RKO (cell line): ENCODE measurements around the gene PLA2R1.

Source experiments
- DNase-seq: peaks from one replicate; pipeline ENCODE4 v3.0.0-alpha.2; 2016; ENCODE audit warnings: low spot score

PLA2R1 gene

DNA sequence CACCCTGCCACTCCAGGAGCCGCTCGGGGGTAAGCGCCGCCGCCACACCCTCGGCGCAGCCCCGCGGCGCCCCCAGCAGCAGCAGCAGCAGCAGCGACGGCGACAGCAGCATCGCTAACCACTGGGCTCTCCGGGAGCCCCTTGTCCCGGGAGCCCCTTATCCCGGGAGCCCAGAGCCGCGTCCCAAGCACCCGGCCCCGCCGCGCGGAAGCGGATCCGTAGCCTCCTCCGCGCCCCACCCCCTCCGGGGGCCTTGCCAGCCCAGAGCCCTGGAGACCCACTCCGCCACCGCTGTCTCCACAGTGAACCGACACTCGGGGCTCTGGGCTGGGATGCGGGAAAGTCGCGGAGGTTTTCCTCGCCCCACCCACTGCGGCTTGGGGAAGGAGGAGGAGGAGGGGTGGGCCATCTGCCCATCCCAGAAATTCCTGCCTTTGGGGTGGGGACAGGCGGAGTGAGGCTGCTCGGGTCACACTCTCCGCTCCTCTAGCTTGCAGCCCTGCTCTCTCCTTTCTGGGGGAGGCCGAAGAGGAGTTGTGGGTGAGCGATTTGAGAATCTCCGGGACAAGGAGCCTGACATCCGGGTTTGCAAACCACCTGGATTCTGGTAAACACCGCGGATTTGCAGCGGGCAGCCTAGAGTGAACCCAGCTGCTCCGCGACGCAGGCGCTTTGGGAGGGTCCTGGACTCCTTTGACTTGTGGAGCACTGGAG lies at the start of gene PLA2R1:
TSS of gene PLA2R1 (minus strand) at position 324 of the 714 bp plus-strand sequence. CDS start at position 112, 212 bp downstream.
- DNase-seq, result no peak

DNA sequence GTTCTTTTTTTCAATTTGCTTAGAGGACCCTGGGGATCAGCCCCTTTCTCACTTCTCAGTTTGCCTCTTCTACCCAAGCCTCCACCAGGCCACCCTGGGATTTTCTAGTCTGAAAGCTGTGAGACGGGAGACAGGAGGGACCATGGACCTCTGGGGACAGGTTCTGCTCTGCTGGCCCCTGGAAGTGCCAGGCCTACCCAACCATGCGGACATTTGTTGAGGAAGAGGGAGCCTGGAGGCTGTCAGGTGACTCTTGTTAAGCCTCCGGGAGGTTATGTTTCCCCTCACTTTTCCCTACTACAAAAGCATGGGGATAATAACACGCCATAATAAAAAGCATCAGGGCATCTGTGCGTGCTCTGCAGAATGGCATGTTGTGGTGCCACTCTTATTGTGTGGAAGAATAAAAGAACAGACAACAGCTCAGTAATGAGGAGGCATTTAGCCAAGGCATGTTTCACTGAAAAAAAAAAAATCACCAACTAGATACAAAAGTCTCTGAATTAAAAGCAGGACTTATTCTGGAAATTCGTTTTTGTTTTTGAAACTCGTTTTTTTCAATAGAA lies 48.3 kb upstream of the PLA2R1 start:
- no peak for DNase-seq

DNA sequence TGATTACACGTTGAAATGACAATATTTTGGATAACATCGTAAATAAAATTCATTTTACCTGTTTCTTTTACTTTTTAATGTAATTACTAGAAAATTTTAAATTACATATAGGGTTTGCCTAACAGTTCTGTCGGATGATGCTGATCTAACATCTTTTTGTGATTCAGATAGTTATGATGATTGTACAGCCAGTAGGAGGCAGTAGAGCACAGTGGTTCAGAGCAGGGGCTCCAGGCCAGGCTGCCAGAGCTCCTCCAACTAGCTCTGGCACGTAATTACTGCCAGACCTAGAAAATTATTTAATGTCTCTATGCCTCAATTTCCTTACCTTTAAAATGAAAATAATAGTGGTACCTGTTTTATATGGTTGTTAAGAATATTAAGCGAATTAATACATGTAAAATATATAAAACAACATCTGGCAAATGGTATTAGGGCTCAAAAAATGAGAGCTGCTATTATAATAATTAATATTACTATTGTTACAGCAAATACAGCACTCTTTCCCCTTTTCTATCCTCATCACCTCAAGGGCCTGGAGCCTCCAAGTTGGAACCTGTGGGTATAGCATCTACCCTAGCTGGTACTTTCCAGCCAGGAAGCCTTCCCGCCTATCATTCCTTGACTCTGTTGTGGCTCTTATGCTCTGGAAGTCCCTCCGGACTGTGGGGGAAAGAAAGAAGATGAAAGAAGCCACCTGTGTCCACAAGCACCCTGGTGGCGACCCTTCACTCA lies 47.7 kb upstream of the PLA2R1 start:
- DNase-seq, result peak; percentile 54

DNA sequence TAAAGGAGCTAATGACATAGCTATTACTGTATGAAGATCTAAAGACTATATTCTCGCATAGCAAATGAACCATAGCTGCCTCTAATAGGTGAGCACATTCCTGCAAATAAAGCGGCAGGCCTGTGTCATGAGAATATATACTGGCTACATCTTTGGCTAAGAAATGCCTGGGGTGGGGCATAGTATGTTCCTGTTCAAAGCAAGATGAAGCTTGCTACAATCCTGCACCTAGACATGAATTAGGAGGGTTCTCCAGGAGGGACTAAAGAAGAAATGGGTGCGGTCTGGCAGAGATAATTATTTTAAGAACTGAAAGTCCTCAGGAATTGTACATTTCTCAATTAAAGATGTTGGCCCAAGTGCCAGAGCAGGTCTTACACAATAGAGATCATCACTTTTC lies 46.8 kb upstream of the PLA2R1 start:
- DNase-seq, result no peak

DNA sequence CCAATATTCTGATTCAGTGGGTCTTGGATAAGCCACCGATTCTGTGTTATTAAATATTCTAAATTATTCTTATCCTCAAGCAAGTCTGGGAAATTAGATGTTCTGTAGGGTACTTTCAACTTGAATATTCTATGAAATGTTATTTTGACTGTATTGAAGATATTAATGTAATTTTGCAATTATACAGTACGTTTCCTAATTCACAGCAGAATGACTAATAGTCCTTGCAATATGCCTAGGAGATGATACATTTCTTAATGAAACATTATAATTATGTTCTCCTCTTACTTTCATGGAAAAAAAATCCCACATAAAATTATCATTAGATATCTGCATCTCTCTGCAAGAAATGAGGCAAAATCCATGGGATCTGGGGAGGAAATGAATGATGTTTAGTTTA lies 46.2 kb upstream of the PLA2R1 start:
- no peak for DNase-seq

DNA sequence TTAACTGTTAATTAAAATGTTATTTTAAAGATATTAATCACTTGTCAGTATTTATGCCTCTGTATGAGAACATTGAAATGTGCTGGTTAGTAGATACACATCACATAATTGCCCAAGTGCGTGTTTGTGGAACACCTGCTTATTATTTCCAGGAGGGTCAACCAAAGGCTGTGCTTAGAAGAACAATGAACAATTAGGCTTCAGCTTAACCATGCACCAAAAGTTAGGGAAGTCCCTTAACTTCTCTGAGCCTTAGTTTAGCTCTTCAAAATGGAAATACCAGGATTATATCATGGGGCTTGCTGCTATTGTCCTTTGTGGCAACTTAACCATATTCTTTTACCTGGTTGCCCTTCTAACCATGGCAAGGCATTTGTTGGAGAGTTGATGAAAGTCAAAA lies 43.0 kb upstream of the PLA2R1 start:
- DNase-seq, result no peak

DNA sequence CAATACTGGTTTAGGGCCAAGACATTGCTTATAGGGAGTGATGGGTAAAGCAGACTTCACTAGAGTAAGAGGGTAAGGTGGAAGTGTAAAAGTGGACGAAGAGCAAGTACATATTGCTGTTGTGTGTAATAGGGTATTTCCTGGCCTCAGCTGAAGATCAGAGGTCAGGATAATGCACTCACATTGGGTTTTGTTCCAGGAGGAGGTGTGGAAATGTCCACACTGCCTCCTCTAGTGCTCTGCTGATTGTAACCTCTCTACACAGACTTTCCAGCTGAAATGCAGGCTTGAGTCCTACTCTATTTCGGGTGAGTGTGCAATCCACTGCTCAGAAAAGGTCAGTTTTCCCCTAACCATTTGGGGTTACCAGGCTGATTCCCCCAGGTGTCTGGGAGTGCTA lies 41.7 kb upstream of the PLA2R1 start:
- no peak for DNase-seq

DNA sequence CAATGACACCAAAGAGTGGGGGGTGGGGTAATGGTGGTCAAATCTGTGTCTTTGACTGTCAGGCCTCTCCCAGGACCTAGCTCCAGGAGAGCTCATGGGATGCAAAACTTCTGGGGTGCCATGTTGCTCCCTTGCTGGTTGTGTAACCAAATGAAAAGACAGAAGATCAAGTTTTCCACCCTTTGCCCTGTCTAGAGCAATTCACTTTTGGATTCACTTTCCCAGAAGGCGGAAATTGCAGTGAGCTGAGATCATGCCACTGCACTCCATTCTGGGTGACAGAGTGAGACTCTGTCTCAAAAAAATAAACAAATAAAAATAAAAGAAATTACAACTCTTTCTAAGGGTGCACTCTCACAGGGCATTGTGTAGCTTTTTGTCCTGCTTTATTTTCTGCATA lies 34.9 kb upstream of the PLA2R1 start:
- DNase-seq, result no peak

DNA sequence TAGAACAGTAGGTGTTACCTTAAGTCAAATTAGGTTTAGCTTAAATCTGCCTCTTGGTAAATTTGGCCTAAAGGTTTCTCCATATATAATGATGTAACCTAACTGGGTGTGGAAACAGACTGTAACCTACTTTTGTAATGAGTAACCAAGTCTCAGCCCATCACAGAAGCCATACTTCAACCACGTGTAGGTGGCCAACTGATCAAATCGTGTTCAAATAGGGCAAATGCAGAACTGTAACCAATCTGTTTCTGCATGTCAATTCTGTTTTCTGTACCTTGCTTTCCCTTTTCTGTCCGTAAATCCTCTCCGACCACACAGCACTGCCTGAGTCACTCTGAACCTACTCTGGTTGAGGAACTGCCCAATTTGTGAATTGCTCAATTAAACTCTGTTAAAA lies 34.0 kb upstream of the PLA2R1 start:
- DNase-seq, result no peak

DNA sequence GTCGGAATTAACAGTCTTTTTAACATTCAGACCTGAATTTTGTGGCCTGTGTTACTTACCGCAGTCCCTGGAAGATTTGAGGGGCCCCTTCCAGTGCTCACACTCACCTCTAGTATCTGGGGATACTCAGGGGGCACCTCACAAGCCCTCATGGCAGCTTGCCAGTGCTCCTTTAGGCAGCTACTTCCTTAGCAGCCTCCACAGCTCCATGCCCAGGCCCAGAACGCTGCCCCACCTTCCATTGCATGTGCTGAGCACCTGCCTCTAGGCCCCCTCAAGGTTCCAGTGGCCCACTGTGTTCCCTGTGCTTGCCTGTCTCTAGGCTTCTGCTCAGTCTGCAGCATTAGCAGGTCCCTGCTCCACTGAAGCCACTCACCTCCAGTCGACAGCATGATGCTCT lies 30.0 kb upstream of the PLA2R1 start:
- no peak for DNase-seq

DNA sequence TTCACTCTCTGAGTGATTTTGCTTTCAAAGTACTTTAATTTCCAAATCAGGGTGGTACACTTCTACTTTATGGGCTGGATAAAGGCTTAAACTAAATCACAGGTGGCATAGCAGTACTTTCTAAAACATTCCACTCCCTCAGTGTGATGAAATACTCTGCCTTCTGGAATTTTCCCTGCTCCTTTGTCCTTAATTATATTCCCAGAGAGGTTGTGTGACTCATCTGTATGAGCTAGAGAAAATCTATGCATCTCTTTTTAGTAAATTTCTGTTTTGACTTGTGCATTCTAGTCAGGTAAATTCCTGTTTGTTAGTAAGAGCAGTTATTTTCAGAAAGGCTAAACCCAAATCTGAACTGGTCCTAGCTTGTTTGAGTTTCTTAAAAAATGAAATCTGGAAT lies 29.0 kb upstream of the PLA2R1 start:
- no peak for DNase-seq

DNA sequence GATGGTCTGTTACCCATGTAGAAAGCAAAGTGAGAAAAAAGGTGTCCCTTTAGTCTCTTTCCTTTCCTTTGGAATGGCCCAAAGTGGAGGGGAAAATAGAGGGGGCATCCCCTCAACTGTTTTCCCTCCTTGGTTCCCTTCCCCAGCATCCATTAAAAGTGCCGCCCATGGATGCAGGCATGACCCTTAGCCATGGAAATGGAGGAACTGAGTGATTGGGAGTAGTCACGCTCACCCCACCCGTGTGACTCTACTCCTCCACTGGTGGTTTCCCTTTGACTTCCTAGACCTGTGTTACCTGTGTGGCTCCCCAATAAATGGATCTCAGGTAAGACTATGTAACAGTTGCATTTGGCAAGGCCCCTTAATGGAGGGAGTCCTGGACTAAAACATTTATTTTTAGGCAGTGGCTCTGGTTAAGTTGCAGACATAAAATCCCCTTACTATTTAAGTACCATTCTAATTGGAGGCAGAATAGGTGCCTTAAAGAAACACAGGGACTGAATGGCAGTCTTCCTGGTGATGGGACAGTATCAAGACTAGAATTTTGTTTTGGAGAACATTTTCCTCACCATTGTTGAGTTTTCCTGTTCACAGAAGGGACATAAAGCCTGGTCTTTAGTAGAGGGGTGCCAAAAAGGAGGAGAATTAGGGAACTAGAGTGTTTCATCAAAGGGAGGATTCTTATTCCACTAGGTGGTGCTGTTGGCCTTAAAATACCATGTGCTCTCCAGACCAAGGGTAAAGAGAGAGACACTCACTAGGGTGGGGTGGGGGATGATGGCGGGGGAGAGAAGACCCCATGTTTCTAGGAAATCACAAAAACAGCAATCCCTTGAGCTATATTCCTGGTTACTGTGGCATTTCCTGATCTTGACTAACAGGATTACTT lies 25.7 kb upstream of the PLA2R1 start:
- no peak for DNase-seq

DNA sequence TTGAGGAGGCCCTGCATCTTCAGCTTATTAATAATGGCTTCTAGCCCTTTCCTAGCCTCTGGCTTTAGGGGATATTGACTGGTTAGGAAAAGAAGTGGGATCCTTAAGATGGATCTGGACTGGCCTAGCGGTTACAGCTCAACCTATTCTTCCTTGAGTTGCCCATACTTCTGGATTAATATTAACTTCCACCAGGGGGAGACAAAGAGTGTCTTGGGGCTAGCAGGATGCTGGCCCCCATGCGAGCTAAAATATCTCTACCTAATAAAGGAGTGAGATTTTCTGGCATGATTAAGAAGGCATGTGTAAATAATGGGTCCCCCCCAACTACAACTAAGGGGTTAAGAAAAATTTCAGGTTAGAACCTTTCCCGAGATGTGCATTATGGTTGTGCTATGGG lies 23.2 kb upstream of the PLA2R1 start:
- DNase-seq, result no peak

DNA sequence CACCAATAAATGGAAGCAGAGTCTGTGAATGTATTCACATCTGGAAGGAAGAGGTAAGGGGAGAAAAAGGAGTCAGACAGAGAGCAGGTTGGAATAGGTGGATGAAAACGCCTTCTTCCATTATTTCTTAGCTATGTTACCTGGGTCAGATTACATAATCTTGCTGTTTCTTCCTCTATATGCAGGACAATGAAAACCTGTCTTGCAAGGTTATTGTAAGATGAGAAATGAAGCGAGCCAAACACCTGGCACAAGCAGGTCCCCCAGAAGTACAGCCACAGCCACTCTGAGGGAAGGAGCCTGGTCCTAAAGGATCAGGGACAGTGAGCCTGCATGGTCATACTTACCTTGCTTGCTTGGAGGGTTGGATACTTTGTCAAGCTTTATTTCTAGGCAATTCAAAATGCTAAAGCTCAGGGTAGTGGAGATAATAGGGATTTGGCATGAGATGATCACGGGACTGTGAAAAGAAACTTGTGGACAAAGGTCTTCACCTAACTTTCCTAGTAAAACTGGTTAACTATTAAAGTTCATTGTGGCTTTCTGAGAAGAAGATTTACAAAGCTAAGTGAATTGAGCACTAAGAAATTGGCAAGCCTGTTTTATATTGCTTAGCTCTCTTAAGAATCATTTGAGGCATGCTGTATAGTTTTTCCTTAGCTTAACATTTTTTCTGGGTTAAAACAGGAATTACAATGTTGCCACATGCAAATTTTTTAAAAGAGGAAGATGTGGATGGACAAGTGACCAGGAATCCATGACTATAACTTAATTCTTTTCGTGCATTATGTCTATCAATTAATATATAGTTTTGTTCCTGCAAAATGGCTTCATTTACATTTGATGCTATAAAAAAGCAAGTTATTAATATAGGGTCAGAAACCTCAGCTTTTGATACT lies 15.7 kb upstream of the PLA2R1 start:
- DNase-seq, result no peak

DNA sequence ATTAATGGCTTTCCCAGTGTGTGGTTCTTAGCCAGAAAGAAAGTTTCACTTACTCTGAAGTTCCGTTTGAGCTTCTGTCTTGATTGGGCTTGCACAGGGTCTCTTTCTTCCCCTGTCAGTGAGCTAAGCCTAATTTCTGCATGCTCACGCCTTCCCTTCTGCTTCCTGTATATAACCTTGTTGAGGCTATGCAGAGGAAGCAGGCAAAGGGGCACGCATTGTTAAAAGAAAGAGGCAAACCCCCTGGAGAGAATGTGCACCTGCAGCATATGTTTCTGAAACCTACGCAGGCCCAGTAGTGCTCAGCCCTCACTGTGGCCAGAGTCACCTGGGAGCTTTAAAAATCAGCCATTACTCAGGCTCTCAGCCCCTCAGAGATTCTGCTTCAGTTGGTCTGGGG lies 14.5 kb upstream of the PLA2R1 start:
- no peak for DNase-seq

DNA sequence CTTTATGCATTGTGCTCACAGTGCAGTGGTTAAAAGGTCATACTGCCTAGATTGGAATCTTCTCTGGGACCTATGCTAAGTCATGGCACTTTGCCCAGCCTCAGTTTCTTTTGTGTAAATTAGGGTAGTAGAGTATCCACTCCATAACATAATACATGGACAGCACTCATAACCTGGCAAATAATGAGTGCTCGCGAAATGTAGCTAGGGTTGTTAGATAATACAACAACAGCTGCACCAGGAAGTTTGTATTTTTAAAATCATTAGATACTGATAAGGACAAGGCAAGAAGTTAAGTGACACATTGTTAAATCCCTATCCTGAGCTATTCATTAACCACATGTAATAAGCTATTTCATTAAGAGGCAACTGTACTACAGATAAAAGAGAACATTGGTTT lies 13.8 kb upstream of the PLA2R1 start:
- DNase-seq, result no peak

DNA sequence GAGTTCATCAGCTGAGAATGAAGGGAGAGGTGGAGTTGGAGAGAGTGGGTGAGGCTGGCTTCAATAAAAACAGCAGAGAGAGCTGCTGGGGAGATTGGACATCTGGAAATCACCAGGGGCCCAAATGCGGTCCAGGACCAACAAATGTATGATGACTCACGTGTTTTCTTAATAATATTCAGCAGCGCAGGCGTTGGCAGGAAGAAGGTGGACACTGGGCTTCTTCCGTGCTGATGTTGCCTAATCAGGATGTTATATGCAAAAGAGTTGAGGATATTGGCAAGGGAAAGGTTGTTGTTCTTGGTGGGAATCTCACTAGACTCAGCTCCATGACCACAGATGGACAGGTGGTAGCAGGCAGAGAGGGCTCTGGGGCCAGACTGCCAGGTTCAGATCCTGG lies 12.8 kb upstream of the PLA2R1 start:
- no peak for DNase-seq

DNA sequence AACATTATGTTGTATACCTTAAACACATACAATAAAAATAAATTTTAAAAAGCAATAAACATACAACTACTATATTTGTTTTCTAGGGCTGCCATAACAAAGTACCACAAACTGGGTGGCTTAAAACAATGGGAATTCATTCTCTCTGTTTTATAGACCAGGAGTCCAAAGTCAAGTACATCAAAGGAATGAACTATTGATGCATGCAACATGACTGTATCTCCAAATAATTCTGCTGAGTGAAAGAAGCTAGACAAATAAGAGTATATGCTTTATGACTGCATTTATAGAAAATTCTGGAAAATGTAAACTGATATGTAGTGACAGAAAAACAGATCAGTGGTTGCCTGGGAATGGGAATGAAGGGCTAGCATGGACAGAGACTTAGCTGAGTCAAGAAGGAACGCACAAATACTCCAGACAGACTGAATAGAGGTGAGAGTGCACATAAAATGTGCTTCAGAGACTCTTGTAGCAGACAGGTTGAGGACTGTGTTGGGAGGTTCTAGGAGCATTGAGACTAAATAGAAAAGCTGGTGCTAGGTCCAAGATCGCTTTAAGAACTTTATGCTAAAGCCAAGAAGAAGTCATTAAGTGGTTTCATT lies 11.0 kb upstream of the PLA2R1 start:
- no peak for DNase-seq

DNA sequence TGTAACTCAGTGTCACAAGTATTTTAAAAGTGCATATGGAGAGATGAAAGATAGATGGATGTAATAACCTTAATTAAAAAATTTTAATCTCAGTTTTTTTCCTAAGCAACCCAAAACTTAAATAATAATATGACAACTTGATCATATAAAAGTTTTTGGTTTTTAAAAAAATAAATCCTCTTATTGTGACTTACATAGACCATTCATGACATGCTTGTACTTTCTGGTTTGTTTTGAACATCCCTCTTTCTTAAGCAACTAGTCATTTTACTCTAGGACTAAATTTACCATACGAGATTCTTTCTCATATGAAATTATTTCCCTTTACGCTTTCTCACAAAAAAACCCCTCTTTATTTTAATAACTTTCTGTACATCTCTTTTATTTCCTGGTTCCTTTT lies 6.5 kb upstream of the PLA2R1 start:
- DNase-seq, result no peak

DNA sequence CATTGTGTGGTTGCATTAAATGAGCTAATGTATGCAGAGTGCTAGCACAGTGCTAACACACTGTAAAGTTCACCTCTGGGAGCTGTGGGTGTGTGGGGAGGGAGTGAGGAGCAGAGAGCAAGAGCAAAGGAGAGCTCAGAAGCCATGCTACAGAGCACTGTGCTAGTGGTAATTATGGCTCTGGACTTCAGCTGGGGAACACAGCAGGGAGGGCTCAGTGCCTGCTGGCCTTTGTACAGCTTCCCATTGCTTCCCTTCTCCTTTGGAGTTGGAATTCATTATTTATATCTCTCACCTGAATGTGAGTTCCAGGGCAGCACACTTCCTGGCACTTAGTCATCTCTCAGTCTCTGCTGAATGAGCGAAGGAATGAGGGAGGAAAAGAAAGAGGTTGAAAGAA lies 2.5 kb upstream of the PLA2R1 start:
- no peak for DNase-seq
